GM21723 (cell line): Measurements from ENCODE around the gene LRRC74A.

Experiments
- ATAC-seq: cut with Tn5 transposase; IDR thresholded peaks from one replicate; pipeline ENCODE4 v1.9.1; 2021; ENCODE audit warnings: mild to moderate bottlenecking, moderate library complexity; ENCODE audit not compliant: unreplicated experiment

The LRRC74A gene

DNA sequence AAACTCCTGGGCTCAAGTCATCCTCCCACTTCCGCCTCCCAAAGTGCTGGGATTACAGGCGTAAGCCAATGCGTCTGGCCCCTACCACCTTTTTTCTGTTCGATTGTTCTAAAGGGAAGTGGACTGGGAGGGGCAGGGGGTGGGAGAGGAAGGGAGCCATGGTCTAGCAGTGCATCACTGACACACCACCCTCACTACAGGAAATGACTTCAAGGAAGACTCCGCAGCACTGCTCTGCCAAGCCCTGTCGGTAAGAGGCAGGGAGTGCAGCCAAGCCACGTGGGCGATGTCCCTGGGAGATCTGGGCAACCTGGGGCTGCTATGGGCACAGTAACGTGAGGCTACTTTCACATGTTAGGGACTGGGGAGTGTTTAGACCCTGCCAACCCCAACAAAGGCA, 18.0 kb downstream of the LRRC74A start:
- ATAC-seq, result no peak

DNA sequence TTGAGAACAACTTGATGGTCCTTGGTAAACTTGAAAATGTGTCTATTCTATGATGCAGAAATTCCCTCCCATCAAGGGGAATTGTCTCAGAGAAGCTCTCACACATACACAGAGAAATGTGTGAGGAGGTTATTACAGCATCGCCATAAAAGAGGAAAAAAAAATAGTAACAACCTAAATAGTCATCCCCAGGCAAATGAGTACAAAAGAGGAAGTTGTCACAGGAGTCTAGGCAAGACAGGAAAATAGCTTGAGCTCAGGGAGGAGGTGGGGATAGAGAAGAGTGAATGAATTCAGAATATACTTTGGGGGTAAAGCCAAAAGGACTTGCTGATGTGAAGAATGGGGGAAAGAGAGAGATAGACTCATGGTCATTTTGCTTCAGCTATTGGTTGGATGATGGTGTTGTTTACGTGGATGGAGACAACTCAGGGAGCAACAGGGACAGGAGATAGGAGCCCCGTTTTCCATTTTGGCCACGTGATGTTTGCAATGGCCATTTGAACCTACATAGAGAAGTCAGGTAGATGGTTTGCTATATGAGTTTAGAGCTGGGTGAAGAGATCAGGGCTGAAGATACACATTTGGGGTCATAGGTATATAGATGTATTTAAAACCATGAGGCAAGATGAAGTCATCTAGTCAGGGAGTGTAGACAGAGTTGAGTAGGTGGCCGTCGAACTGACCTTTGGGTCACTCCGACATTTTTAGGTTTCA, 20.3 kb downstream of the LRRC74A start:
- no peak for ATAC-seq

- ATAC-seq, result no peak
Measured at GRCh38 chr14:76848879-76849278, 22.7 kb downstream of the LRRC74A start.

GRCh38 chr14:76855066-76855465, 28.9 kb downstream of the LRRC74A start:
- no peak for ATAC-seq

DNA sequence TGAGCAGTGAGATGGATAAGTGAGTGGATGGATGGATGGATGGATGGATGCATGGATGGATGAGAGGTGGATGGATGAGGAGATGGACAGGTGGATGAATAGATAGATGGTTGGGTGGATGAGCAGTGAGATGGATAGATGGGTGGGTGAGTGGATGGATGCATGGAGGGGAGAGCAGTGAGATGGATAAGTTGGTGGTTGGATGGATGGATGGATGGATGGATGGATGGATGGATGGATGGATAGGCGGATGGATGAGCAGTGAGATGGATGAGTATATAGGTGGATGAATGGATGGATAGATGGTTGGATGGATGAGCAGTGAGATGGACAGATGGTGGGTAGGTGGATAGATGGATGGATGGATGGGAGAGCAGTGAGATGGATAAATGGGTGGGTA, 30.6 kb downstream of the LRRC74A start:
- no peak for ATAC-seq

DNA sequence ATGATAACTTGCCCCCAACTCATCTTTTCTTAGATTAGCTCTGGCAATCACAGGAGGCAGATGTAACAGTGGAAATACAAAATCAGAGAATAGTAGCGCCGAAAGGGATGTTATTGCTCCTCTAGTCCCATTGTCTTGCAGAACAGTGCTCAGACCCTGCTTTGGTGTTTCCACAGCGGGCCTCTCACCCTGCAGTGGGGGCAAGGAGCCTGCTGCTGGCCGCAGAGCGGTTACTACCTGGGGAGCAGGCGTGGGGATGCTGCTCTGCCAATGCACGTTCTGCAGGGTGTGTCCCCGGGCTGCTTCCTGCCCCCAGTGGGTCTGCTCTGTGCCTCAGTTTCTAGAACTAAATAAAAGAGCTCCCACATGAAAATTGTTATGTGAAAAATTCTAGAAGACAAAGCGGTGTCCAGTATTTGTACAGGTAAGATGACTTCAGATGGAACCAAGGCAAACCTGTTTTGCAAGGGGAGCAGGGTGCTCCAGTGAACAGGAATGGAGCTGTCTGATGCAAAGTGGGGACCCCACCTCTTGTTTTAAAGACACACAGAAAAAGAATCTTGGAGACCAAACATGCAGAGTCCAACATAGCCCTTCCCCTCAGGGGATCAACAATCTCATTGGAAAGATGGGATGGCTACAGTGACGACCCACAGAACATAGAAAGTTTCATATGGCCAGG, 35.5 kb downstream of the LRRC74A start:
- no peak for ATAC-seq

DNA sequence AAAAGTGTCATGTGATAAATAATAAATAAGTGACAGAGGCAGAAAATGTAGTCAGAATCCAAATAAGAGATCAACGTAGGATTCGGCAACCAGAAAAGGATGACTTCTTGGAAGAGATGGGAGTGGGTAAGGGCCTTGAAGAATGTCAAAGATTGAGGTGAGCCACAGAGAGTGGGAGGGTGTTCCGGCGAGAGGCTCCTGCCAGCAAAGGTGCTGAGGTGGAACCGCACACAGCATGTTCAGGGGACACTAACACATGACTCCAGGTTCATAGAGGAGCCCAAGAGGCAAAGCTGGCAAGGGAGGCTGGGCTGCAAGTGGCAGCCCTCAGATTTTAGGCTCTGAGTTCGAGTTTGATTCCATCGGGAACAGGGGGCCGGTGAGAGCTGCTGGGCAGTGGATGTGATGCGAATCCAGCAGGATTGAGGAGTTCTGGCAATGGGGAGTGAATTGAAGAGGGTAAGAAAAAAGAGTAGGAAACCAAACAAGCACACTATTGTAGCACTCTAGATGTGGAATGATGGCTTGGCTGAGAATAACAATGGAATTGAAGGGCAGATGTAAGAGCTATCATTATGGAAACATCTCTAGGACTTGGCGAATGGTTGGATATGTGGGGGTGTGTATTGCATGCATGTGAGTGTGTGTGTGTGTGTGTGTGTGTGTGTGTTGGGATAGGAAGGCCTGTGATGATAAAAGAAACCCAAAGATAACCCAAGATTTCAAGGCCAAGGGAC, 36.5 kb downstream of the LRRC74A start:
- no peak for ATAC-seq

- ATAC-seq, result no peak
Measured at GRCh38 chr14:76863724-76864407, 37.7 kb downstream of the LRRC74A start.

- no peak for ATAC-seq
Measured at GRCh38 chr14:76866456-76866855, 40.2 kb downstream of the LRRC74A start.

DNA sequence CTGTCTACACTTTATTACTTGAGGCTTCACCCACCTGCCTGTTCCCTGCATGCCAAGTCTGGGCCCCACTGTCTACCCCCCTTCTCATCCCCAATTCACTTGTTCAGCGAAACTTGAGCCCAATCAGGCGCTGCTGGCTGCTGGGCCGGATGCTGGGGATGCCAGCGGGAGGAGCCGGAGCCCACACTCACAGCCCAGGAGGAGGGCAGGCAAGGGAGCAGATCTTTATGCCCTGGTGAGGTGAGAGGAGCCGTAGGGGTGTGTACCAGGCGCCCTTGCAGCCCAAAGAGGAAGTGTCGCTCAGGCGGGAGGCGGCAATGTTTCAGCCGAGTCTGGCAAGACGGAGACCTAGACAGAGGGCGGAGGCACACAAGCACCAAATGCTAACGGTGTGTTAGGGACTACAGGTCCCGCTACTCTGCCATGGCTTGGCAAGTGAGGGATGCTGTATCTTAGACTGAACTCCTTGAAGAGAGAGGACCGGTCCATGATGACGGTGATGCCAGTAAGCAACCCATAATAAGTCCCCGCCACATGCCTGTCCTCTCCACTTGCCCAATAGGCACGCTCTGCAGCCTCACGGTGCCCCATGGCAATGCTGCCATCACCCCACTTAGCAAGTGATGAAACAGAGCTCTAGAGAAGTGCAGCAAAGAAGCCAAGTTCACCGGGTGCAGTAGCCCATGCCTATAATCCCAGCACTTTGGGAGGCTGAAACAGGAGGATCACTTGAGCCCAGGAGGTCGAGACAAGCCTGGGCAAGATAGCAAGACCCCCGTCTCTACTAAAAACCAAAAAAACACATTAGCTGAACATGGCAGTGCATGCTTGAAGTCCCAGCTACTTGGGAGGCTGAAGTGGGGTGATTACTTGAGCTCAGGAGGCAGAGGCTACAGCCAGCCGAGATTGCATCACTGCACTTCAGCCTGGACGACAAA, 41.6 kb downstream of the LRRC74A start:
- ATAC-seq, result no peak

GRCh38 chr14:76868454-76869170, 42.4 kb downstream of the LRRC74A start:
- ATAC-seq, result no peak

- ATAC-seq, result no peak
Measured at GRCh38 chr14:76870166-76870565, 44.0 kb downstream of the LRRC74A start.

GRCh38 chr14:76872796-76873432, 46.7 kb downstream of the LRRC74A start:
- no peak for ATAC-seq

- ATAC-seq, result no peak
Measured at GRCh38 chr14:76874734-76875133, 48.5 kb downstream of the LRRC74A start.

DNA sequence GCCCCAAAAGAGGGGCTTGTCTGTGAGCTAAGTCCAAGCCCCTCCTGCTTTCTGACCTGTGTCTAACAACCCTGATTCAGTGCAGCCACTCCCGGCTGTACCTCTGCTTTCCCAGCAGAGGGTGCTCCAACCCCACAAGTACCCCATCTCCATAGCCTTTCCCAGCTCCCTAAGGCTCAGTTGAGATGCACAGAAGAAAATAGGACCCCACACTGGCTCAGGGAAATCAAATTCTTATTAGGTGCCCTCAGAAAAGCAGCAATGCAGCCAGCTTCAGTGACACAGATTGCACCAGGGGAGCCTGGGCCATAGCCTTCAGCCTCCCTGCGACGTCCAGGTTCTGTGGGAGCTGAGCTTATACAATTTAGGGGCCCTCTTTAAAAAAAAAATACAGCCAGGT, 49.9 kb downstream of the LRRC74A start:
- ATAC-seq, result no peak

DNA sequence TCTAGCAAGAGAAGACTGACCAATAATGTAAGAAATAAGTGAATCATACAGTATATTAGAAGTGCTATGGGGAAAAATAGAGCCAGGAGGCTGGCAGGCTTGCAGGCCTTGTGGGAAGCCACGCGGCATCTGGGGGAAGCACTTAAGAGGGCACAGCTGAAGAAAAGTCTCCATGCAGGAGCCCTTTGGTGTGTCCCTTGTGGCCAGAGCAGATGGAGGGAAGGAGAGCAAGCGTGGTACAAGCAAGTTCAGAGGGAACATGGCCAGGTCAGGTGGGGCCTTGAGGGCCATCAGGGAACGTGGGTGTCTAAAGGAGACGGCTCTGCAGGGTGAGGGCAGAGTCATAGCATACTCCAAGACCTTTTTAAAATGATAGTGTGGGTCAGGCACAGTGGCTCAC, 51.7 kb downstream of the LRRC74A start:
- ATAC-seq, result no peak

DNA sequence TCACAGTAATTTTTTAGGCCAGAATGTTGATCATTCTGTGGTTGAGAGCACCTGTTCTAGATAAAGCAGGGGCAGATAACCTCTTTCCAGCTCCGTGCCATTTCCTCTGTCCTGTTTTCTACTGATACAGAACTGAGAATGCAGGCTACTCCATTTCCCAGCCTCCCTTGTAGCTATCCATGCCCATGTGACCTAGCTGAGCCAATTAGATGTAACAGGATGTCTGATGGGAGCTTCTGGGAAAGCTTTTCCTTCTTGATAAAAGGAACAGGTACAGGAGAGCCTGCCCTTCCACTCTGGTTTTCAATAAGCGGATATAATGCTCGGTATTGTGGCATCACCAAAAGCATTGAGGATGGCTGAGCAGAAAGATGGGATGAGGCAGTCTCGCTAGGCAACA, 54.2 kb downstream of the LRRC74A start:
- no peak for ATAC-seq

GRCh38 chr14:76881348-76881747, 55.1 kb downstream of the LRRC74A start:
- ATAC-seq, result no peak

- no peak for ATAC-seq
Measured at GRCh38 chr14:76882651-76883050, 56.4 kb downstream of the LRRC74A start.
